Hepatocyte (in vitro differentiated cells): ENCODE results near the gene CCDC159.

Experiments used
- EZH2 ChIP-seq: fragments of 200-600 bp; sonication (generic); IDR thresholded peaks from 2 replicates; pipeline ENCODE4 v1.6.1; 2016; ENCODE audit warnings: antibody characterized with exemption, mild to moderate bottlenecking, borderline replicate concordance
- TF ChIP-seq, protein P1 (sequence below): fragments of 200-600 bp; sonication (generic); IDR thresholded peaks from 2 replicates; pipeline ENCODE4 v1.5.1; 2016; ENCODE audit warnings: antibody characterized with exemption, mild to moderate bottlenecking; ENCODE audit not compliant: poor library complexity

DNA sequence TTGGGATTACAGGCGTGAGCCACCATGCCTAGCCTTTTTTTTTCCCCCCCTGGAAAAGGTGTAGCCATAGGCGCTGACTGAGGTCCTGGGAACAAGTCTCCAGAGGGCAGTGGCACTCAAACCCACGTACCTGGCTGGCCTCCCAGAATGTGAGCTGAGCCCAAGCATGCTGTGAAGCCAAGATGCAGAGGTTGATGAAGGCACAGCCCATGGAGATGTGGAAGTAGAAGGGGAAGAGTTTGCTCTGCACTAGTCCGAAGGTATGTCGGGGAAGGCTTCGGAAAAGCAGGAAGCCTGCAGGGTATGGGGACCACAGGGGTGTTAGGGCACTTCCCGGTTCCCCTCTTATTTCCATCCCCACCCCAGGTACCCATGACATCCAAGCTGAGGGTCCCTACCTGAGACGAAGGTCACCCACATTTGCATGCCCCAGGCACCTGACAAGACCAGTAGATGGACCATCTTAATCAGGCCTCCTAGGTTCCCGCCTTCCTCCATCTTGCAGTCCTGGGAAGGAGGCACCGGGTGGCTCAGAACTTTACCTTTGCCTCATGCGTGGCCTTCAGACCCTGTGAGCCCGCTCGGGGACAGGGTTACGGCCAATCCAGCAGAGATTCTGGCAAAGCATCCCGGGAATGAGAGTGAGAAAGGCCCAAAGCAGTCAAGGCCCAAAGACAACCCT, 1.1 kb upstream of the CCDC159 start:
- TF ChIP-seq, protein P1, sequence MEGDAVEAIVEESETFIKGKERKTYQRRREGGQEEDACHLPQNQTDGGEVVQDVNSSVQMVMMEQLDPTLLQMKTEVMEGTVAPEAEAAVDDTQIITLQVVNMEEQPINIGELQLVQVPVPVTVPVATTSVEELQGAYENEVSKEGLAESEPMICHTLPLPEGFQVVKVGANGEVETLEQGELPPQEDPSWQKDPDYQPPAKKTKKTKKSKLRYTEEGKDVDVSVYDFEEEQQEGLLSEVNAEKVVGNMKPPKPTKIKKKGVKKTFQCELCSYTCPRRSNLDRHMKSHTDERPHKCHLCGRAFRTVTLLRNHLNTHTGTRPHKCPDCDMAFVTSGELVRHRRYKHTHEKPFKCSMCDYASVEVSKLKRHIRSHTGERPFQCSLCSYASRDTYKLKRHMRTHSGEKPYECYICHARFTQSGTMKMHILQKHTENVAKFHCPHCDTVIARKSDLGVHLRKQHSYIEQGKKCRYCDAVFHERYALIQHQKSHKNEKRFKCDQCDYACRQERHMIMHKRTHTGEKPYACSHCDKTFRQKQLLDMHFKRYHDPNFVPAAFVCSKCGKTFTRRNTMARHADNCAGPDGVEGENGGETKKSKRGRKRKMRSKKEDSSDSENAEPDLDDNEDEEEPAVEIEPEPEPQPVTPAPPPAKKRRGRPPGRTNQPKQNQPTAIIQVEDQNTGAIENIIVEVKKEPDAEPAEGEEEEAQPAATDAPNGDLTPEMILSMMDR: no peak
- TF ChIP-seq EZH2: no peak
